K562 (cell line): ENCODE measurements around the gene APLNR. TPM values are rescaled to one million over a fixed set of nuclear protein-coding genes. Genes with fewer than 3 reads are reported as not detected.

ENCODE experiments used
- ATAC-seq: fragments of 200-7000 bp; cut with Tn5 transposase; 3 replicates; pipeline ENCODE4 v1.9.1; 2020; ENCODE audit warnings: moderate library complexity
- BruUV-seq: library from RNA; stranded (reverse); fragments of 400-500 nt; replicated peaks from 2 replicates; lab custom pipeline; 2021; lab: Mats Ljungman, UMichigan
- CTCF ChIA-PET: fragments of 300-600 bp; formaldehyde crosslinking; extraction: SDS; loops from one replicate; lab custom pipeline; 2021; ENCODE audit warnings: low intra/inter-chr PET ratio; lab: Yijun Ruan, JAX
- POLR2A ChIA-PET: fragments of 300-600, 350-650 bp; sonication (Branson Sonifier 250); formaldehyde crosslinking; extraction: SDS; loops from one replicate; lab custom pipeline; 2021; ENCODE audit warnings: antibody characterized with exemption, inconsistent platforms; lab: Yijun Ruan, JAX
- DNase-seq, 4 experiments: peaks; one replicate each; pipeline versions ENCODE4 v3.0.0 to v3.0.0-alpha.2; 2011 to 2018; ENCODE audit warnings: low spot score in 3 of 4, mixed read lengths in 3 of 4; ENCODE audit errors: extremely low read depth in 1 of 4
- FAIRE-seq: peaks from 2 replicates; lab custom pipeline; 2011; peaks lifted over from hg19 to GRCh38; lab: Jason Lieb, UNC
- H2AFZ ChIP-seq: 2 replicates; pipeline ENCODE4 v1.6.0; 2011; ENCODE audit warnings: low read depth, low read length, control low read depth, inconsistent platforms
- H3K27ac ChIP-seq: fragments of 200-600 bp; 3 replicates; pipeline ENCODE4 v1.8.0; 2011; ENCODE audit warnings: low read depth, mild to moderate bottlenecking, control low read depth, inconsistent platforms, low read length, moderate library complexity, mixed read lengths; ENCODE audit errors: extremely low read depth
- H3K27me3 ChIP-seq, 2 experiments: fragments of 300-600 bp in 1 of 2; 2 replicates in 1 of 2; 3 replicates in 1 of 2; pipeline versions ENCODE4 v1.6.0 to v1.8.0; 2011; ENCODE audit warnings: inconsistent platforms in 2 of 2, low read length in 2 of 2, mild to moderate bottlenecking in 1 of 2, mixed read lengths in 1 of 2, moderate library complexity in 1 of 2; ENCODE audit not compliant: control insufficient read depth in 2 of 2, insufficient read depth in 2 of 2
- H3K36me3 ChIP-seq: fragments of 300-600 bp; 3 replicates; pipeline ENCODE4 v1.8.0; 2011; ENCODE audit warnings: mild to moderate bottlenecking, low read length, inconsistent platforms; ENCODE audit not compliant: control insufficient read depth, insufficient read depth
- H3K4me1 ChIP-seq, 2 experiments: fragments of 200-600 bp in 1 of 2; replicated peaks in 1 of 2; 2 replicates in 1 of 2; 3 replicates in 1 of 2; pipeline versions ENCODE4 v1.5.1 to v1.8.0; 2011; ENCODE audit warnings: inconsistent platforms in 2 of 2, low read length in 2 of 2, mild to moderate bottlenecking in 1 of 2, mixed read lengths in 1 of 2, moderate library complexity in 1 of 2; ENCODE audit not compliant: control insufficient read depth in 2 of 2, insufficient read depth in 2 of 2
- H3K4me2 ChIP-seq: 2 replicates; pipeline ENCODE4 v1.6.1; 2011; ENCODE audit warnings: low read length, control low read depth, inconsistent platforms, mixed read lengths; ENCODE audit not compliant: insufficient read depth
- H3K4me3 ChIP-seq: fragments of 200-600 bp; sonication (generic), shearing (Covaris generic); 2 replicates; pipeline ENCODE4 v1.5.1; 2016; ENCODE audit warnings: control low read depth, inconsistent platforms
- H3K79me2 ChIP-seq: fragments of 200-600 bp; 3 replicates; pipeline ENCODE4 v1.8.0; 2011; ENCODE audit warnings: low read length, inconsistent platforms; ENCODE audit not compliant: control insufficient read depth, insufficient read depth
- H3K9ac ChIP-seq, 2 experiments: 2 replicates each; pipeline versions ENCODE4 v1.6.0 to v1.6.1; 2011; ENCODE audit warnings: low read depth in 2 of 2, low read length in 2 of 2, control low read depth in 1 of 2, inconsistent platforms in 1 of 2, mild to moderate bottlenecking in 1 of 2, mixed read lengths in 1 of 2; ENCODE audit not compliant: insufficient read depth in 1 of 2
- H3K9me1 ChIP-seq: one replicate; pipeline ENCODE4 v1.6.0; 2011; ENCODE audit warnings: inconsistent platforms, mild to moderate bottlenecking, low read length, moderate library complexity; ENCODE audit not compliant: control insufficient read depth, insufficient read depth
- H3K9me3 ChIP-seq: replicated peaks from 2 replicates; pipeline ENCODE4 v1.5.1; 2011; ENCODE audit warnings: low read depth, low read length, inconsistent platforms; ENCODE audit not compliant: control insufficient read depth, insufficient read depth
- H4K20me1 ChIP-seq: replicated peaks from 2 replicates; pipeline ENCODE4 v1.6.1; 2011; ENCODE audit warnings: low read length, inconsistent platforms, mixed read lengths; ENCODE audit not compliant: control insufficient read depth, insufficient read depth
- CHD2 ChIP-seq: IDR thresholded peaks from 2 replicates; pipeline ENCODE4 v1.6.1; 2011; ENCODE audit warnings: low read depth, low read length
- COPS2 ChIP-seq: fragments of 450-650 bp; conservative IDR thresholded peaks from 2 replicates; pipeline ENCODE4 v1.6.1; 2016; ENCODE audit warnings: mild to moderate bottlenecking, moderate library complexity
- CREB3L1 ChIP-seq: fragments of 450-650 bp; IDR thresholded peaks from 2 replicates; pipeline ENCODE4 v1.6.1; 2014; ENCODE audit warnings: low read depth, mild to moderate bottlenecking, moderate library complexity, borderline replicate concordance
- DDX20 ChIP-seq: fragments of 450-650 bp; IDR thresholded peaks from 2 replicates; pipeline ENCODE4 v1.6.1; 2016; ENCODE audit warnings: missing genetic modification characterization, low read depth, mild to moderate bottlenecking, missing compliant biosample characterization, moderate library complexity
- ETV5 ChIP-seq: sonication (generic); formaldehyde crosslinking; IDR thresholded peaks from 2 replicates; pipeline ENCODE4 v1.4.0; 2020; ENCODE audit warnings: low read depth, mild to moderate bottlenecking, missing genetic modification reagents
- GABPA ChIP-seq: fragments of 200-800 bp; sonication (Bioruptor generic); conservative IDR thresholded peaks from 2 replicates; pipeline ENCODE4 v1.6.1; 2016; ENCODE audit warnings: low read depth, missing genetic modification characterization, missing compliant biosample characterization
- IRF9 ChIP-seq: fragments of 450-650 bp; IDR thresholded peaks from 2 replicates; pipeline ENCODE4 v1.6.1; 2016; ENCODE audit warnings: missing biosample characterization, missing genetic modification characterization
- L3MBTL2 ChIP-seq: fragments of 450-650 bp; IDR thresholded peaks from 2 replicates; pipeline ENCODE4 v1.6.1; 2016; ENCODE audit warnings: mild to moderate bottlenecking, moderate library complexity
- MEF2A ChIP-seq: IDR thresholded peaks from 2 replicates; pipeline ENCODE4 v1.6.1; 2011; ENCODE audit warnings: low read depth, mild to moderate bottlenecking, low read length, moderate library complexity; ENCODE audit not compliant: control insufficient read depth
- MLLT1 ChIP-seq, 2 experiments: fragments of 450-650 bp; IDR thresholded peaks; 2 replicates each; pipeline ENCODE4 v1.6.1; 2016
- SMC3 ChIP-seq: conservative IDR thresholded peaks from 2 replicates; pipeline ENCODE4 v1.6.1; 2011; ENCODE audit warnings: low read depth, low read length, improper control_type of control experiment; ENCODE audit not compliant: insufficient read depth
- WGBS: fragments of 100-300 bp; shearing (Covaris generic); methylation state at CpG from one replicate; pipeline ENCODE4 v1.1.6; 2016; ENCODE audit warnings: low coverage, mixed read lengths; ENCODE audit not compliant: insufficient coverage; ENCODE audit errors: missing lambda C conversion rate; 5-methylcytosine and 5-hydroxymethylcytosine counted together
- in situ Hi-C: fragments of 300-500 bp; cut with MboI; formaldehyde crosslinking; loops from 4 replicates; pipeline ENCODE4 v1.15.0; 2018; ENCODE audit warnings: inconsistent platforms, mixed read lengths
- intact Hi-C: fragments of 100-400 bp; cut with micrococcal nuclease; formaldehyde crosslinking; loops from 2 replicates; pipeline ENCODE4 v1.14.2; 2022
- polyA plus RNA-seq, 8 experiments: library from polyadenylated mRNA; depleted of rRNA in 4 of 8; stranded (reverse) in 5 of 8; unstranded in 3 of 8; fragments of >200 nt; fragmentation: Nextera tagmentation in 2 of 8; fragmentation: Illumina TruSeq in 1 of 8; extraction: Ambion mirVana in 2 of 8; extraction: Trizol in 1 of 8; gene quantifications; 2 replicates each; pipeline versions ENCODE4 v1.2.1 to v1.2.3, GENCODE V29; 2011 to 2014; ENCODE audit warnings: inconsistent platforms in 1 of 8, missing spikeins in 1 of 8
- total RNA-seq, 7 experiments: library from RNA; depleted of rRNA in 6 of 7; stranded (reverse); fragments of >200 nt in 6 of 7; fragmentation: Illumina TruSeq in 2 of 7; extraction: Trizol in 2 of 7; gene quantifications; 2 replicates each; pipeline versions ENCODE4 v1.2.1 to v1.2.3, GENCODE V29; 2011 to 2021; ENCODE audit warnings: low replicate concordance in 1 of 7

APLNR gene
- total and polyA plus RNA-seq, 9 of the 15 experiments (the other 6 are each of a cell fraction or from before 2014, with no cell fraction given): 0.15 to 2.0 (median 0.65) TPM

GRCh38 chr11:57278721-57279095, 41.7 kb upstream of the APLNR start:
- peaks cover 0 to 14% of the 10 kb centered on the region in 2 experiments; a peak in 4 of 5 replicates for H3K4me1 ChIP-seq
- peak; percentile 86 for ATAC-seq
- BruUV-seq: no TSS peak
- POLR2A ChIA-PET: interaction anchor here (1.0 kb wide), 1 partner anchor 29 kb away, joined by 3 read pairs; no protein-coding TSS in a partner anchor
- no peaks in the 10 kb centered on the region for H3K36me3 ChIP-seq
- DNase-seq: peak in 1 of 4 experiments; percentile 47
- H3K79me2 ChIP-seq: no peaks in the 10 kb centered on the region
- no peak overlapping the region for H3K4me3 ChIP-seq
- H3K9me3 ChIP-seq: no peaks in the 10 kb centered on the region
- no peak for FAIRE-seq
- TF ChIP-seq MLLT1 (IDR thresholded peaks at IDR 0.05) (no peak), SMC3 (no peak), MEF2A (no peak), ETV5 (no peak), DDX20 (tag) (no peak), IRF9 (tag) (no peak), L3MBTL2 (peak; percentile 12; the same call in 1 of the 2 replicates), CREB3L1 (peak; percentile 31; the same call in 1 of the 2 replicates), GABPA (tag) (no peak), COPS2 (no peak), CHD2 (peak; percentile 89)
- intact Hi-C loops (loop anchor here (1.0 to 5.0 kb wide), 2 partner anchors 29 to 49 kb away; no protein-coding TSS in a partner anchor), in situ Hi-C loops (no loop called here)
- CTCF ChIA-PET: interaction anchor here (0.6 kb wide), 1 partner anchor 44 kb away, joined by 3 read pairs; no protein-coding TSS in a partner anchor
- H3K27me3 ChIP-seq: no peaks in the 10 kb centered on the region
- H3K4me2 ChIP-seq: peak overlapping the region; percentile 34; the same call in 1 of the 2 replicates
- no peaks in the 10 kb centered on the region for H4K20me1 ChIP-seq
- no peak overlapping the region for H3K27ac ChIP-seq
- H3K9me1 ChIP-seq: no peaks in the 10 kb centered on the region
- peak overlapping the region; percentile 48 for H2AFZ ChIP-seq
- H3K9ac ChIP-seq: no peak overlapping the region
- 5% methylated on average over 7 of the region's 7 CpGs for WGBS
